ENCODE data around the gene WNT10A. TPM values are rescaled to one million over a fixed set of nuclear protein-coding genes. Genes with fewer than 3 reads are reported as not detected.

WNT10A gene
- total and polyA plus RNA-seq, 2 donors from 2014 or later: 1.1 to 10.2 TPM

GRCh38 chr2:218895759-218896500, 15.3 kb downstream of the WNT10A start:
- Histone ChIP-seq H3K4me3 (ENCODE audit: low read length in 3 of 3) (no peak overlapping the region), H3K36me3 (ENCODE audit: control insufficient read depth in 2 of 3, insufficient read depth in 3 of 3, low read length in 3 of 3) (no peaks in the 10 kb centered on the region), H3K4me1 (ENCODE audit: control insufficient read depth in 2 of 3, insufficient read depth in 2 of 3, low read depth in 1 of 3, low read length in 3 of 3) (peaks cover 0 to 14% (median 0%) of the 10 kb centered on the region in 3 donors), H3K27me3 (ENCODE audit: control insufficient read depth, insufficient read depth, low read length) (peaks cover 30% of the 10 kb centered on the region), H3K9ac (ENCODE audit: low read length in 3 of 3) (no peak overlapping the region), H3K9me3 (ENCODE audit: control insufficient read depth in 2 of 3, insufficient read depth in 1 of 3, low read length in 3 of 3) (no peaks in the 10 kb centered on the region), H3K27ac (ENCODE audit: low read depth in 2 of 2, low read length in 2 of 2) (no peak overlapping the region)
- no peak for FAIRE-seq
- intact Hi-C loops (cut with DNase I): no loop called here
- no peak for TF ChIP-seq CTCF (IDR thresholded peaks at IDR 0.05; ENCODE audit: borderline replicate concordance, extremely low read depth, insufficient read depth)
- DNase-seq: peak in 1 of 5 donors; percentile 53

GRCh38 chr2:218896501-218897393, 16.1 kb downstream of the WNT10A start:
- no peak overlapping the region for H3K4me3 ChIP-seq (ENCODE audit: low read length in 3 of 3)
- FAIRE-seq: no peak

GRCh38 chr2:218897394-218898108, 16.9 kb downstream of the WNT10A start:
- H3K36me3 ChIP-seq (ENCODE audit: control insufficient read depth in 2 of 3, insufficient read depth in 3 of 3, low read length in 3 of 3): no peaks in the 10 kb centered on the region
- peaks cover 0 to 13% (median 0%) of the 10 kb centered on the region in 3 donors for H3K4me1 ChIP-seq (ENCODE audit: control insufficient read depth in 2 of 3, insufficient read depth in 2 of 3, low read depth in 1 of 3, low read length in 3 of 3)
- TF ChIP-seq CTCF (IDR thresholded peaks at IDR 0.05; ENCODE audit: borderline replicate concordance, extremely low read depth, insufficient read depth): no peak
- FAIRE-seq: no peak
- H3K4me3 ChIP-seq (ENCODE audit: low read length in 3 of 3): no peak overlapping the region
- H3K27ac ChIP-seq (ENCODE audit: low read depth in 2 of 2, low read length in 2 of 2): no peak overlapping the region
- H3K9ac ChIP-seq (ENCODE audit: low read length in 3 of 3): no peak overlapping the region
- peak in 2 of 5 donors; percentile 64 to 82 for DNase-seq
- H3K9me3 ChIP-seq (ENCODE audit: control insufficient read depth in 2 of 3, insufficient read depth in 1 of 3, low read length in 3 of 3): no peaks in the 10 kb centered on the region
- intact Hi-C loops (cut with DNase I): no loop called here
- H3K27me3 ChIP-seq (ENCODE audit: control insufficient read depth, insufficient read depth, low read length): peaks cover 34% of the 10 kb centered on the region

More at GRCh38 chr2:218896501-218897393, 16.1 kb downstream of the WNT10A start:
- peaks cover 0 to 14% (median 0%) of the 10 kb centered on the region in 3 donors for H3K4me1 ChIP-seq (ENCODE audit: control insufficient read depth in 2 of 3, insufficient read depth in 2 of 3, low read depth in 1 of 3, low read length in 3 of 3)
- H3K9ac ChIP-seq (ENCODE audit: low read length in 3 of 3): no peak overlapping the region
- H3K27ac ChIP-seq (ENCODE audit: low read depth in 2 of 2, low read length in 2 of 2): no peak overlapping the region
- peaks cover 31% of the 10 kb centered on the region for H3K27me3 ChIP-seq (ENCODE audit: control insufficient read depth, insufficient read depth, low read length)
- TF ChIP-seq CTCF (IDR thresholded peaks at IDR 0.05; ENCODE audit: borderline replicate concordance, extremely low read depth, insufficient read depth): no peak
- intact Hi-C loops (cut with DNase I): no loop called here
- peak; percentile 67 to 94 (median 74) for DNase-seq
- H3K36me3 ChIP-seq (ENCODE audit: control insufficient read depth in 2 of 3, insufficient read depth in 3 of 3, low read length in 3 of 3): no peaks in the 10 kb centered on the region
- H3K9me3 ChIP-seq (ENCODE audit: control insufficient read depth in 2 of 3, insufficient read depth in 1 of 3, low read length in 3 of 3): no peaks in the 10 kb centered on the region
